Mesodermal cell (in vitro differentiated cells): ENCODE measurements around the gene ACOXL.

ENCODE experiments used
- H3K27ac ChIP-seq: 2 replicates; pipeline ENCODE4 v1.7.0; 2013; ENCODE audit warnings: mild to moderate bottlenecking, low read depth, low read length, moderate library complexity; ENCODE audit not compliant: severe bottlenecking
- H3K36me3 ChIP-seq: 2 replicates; pipeline ENCODE4 v1.7.1; 2013; ENCODE audit warnings: mild to moderate bottlenecking, low read length, moderate library complexity; ENCODE audit not compliant: control insufficient read depth, insufficient read depth
- H3K4me1 ChIP-seq: one replicate; pipeline ENCODE4 v1.7.1; 2013; ENCODE audit warnings: mild to moderate bottlenecking, low read length; ENCODE audit not compliant: insufficient read depth, control insufficient read depth, poor library complexity, severe bottlenecking
- H3K4me3 ChIP-seq: 2 replicates; pipeline ENCODE4 v1.7.0; 2013; ENCODE audit warnings: low read length, control low read depth, mild to moderate bottlenecking; ENCODE audit not compliant: insufficient read depth, poor library complexity, severe bottlenecking; ENCODE audit errors: extremely low read depth
- H3K9me3 ChIP-seq: 2 replicates; pipeline ENCODE4 v1.7.1; 2013; ENCODE audit warnings: mild to moderate bottlenecking, low read length, moderate library complexity; ENCODE audit not compliant: control insufficient read depth
- WGBS, 2 experiments: methylation state at CpG; one replicate each; pipeline ENCODE4 v1.1.5; 2013; ENCODE audit warnings: missing lambda C conversion rate in 2 of 2; ENCODE audit not compliant: insufficient coverage in 2 of 2; 5-methylcytosine and 5-hydroxymethylcytosine counted together

Gene ACOXL

DNA sequence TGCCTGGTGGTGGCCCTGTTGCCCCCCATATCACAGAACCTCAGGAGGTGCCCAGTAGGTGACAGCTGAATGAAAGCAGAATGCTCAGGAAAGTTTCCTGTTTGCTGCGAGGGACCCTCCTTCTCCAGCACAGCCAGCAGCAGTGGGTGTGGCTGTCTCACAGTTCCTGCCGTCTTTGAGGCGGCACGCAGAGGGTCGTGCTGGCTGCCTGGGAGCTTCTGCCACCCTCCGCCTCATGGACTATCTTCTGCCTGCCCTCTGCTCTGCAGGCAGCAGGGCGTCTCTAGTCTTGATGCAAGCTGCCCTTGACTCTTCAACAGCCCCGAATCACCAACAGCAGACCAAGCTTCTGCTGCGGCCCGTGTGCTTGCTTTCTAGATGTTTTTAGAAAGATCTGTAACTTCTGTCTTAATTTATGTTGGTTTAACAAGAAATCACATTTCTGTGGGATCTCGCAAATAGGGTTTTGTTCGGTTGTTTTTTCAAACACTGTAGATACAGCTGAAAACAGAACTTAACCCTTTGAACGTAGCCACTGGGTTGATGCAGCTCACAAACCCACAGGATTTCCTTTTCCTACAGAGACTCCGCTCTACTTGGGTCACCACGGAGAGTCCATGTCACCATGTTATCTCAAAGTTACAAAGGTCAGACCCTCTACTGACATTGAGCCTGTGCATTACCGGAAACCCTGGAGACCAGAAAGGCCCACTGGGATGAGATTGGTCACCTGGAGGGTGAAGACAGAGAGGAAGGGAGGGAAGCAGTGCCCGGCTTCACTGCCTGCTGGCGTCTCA is 144.9 kb downstream of the ACOXL start:
- WGBS, 2 experiments = 76 to 77% methylated on average over 13 to 14 of the region's 18 CpGs
- Histone ChIP-seq H3K4me3 (no peak overlapping the region), H3K27ac (no peak overlapping the region), H3K36me3 (no peaks in the 10 kb centered on the region), H3K4me1 (no peaks in the 10 kb centered on the region), H3K9me3 (no peaks in the 10 kb centered on the region)

DNA sequence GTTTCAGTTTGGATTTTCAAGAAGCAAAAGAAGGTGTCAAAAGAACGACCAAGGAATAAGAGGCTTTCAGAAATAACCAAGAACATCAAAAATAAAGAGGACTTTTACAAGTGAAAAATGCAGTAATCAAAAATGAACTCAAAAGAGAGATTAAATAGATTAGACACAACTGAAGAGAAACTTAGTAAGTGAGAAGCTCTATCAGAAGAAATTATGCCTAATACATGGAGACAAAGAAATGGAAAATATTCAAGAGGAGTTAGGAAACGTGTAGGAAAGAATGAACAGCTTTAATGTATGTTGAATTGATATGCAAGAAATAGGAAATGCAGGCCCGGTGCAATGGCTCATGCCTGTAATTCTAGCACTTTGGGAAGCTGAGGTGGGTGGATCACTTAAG is 145.8 kb downstream of the ACOXL start:
- Histone ChIP-seq H3K4me3 (no peak overlapping the region), H3K9me3 (no peaks in the 10 kb centered on the region), H3K4me1 (no peaks in the 10 kb centered on the region), H3K27ac (no peak overlapping the region), H3K36me3 (no peaks in the 10 kb centered on the region)
- WGBS, 2 experiments = 81% methylated on average over 2 of the region's 3 CpGs

DNA sequence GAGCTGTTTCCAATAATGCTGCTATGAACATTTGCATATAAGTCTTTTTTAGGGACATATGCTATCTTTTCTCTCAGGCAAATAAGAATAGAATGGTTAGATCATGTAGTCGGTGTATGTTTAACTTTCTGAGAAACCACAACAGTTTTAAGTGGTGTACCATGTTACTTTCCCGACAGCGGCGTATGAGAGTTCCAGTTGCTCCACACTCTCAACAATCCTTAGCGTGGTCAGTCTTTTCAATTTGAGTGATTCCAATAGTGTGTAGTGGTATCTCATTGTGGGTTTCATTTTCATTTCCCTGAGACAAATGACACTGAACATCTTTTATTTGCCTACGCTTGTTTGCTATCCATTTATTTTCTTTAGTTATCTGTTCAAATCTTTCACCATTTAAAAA is 149.5 kb downstream of the ACOXL start:
- Histone ChIP-seq H3K4me1 (no peaks in the 10 kb centered on the region), H3K4me3 (no peak overlapping the region), H3K27ac (no peak overlapping the region), H3K9me3 (no peaks in the 10 kb centered on the region), H3K36me3 (no peaks in the 10 kb centered on the region)
- 96% methylated on average over 4 of the region's 6 CpGs; no CpG with 5 or more reads in 1 of the 2 experiments for WGBS, 2 experiments

DNA sequence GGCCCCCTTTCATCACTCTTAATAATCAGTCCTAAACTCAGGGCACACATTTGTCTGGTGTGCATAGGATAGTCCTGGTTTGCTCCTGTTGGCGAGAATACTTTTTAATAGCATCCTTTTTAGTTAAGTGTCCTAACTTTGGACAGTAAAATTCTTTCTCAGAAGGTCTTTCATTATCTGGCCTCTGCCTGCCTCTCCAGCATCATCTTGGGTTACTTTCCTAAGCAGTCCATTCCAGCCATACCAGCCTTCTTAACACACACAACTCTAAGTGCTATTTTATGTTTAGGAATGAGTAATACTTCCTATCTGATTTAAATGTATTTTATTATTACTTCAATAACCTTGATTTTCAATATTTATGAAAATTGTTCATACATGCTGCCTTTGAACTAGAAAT is 151.0 kb downstream of the ACOXL start:
- Histone ChIP-seq H3K4me1 (no peaks in the 10 kb centered on the region), H3K4me3 (no peak overlapping the region), H3K9me3 (no peaks in the 10 kb centered on the region), H3K27ac (no peak overlapping the region), H3K36me3 (no peaks in the 10 kb centered on the region)
- no CpG with 5 or more reads among the region's 1 CpG for WGBS, 2 experiments

DNA sequence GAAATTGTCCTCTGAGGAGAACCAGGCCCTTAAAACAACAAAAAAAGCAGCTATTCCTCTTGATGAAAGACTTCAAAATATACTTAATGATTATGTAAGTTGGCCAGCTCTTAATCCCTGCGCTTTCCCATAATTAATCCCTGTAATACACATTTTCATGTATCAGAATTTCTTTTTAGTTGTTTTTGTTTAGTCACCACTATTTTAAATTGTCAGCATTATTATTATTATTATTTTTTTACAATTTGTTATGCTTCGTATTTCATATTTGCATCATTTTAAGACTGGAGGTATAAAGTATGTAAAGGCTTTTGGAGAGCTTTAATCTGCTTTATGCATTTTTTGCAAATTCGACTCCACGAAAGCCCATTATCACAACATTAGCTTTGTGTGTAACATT is 152.9 kb downstream of the ACOXL start:
- Histone ChIP-seq H3K36me3 (no peaks in the 10 kb centered on the region), H3K4me3 (no peak overlapping the region), H3K4me1 (no peaks in the 10 kb centered on the region), H3K9me3 (no peaks in the 10 kb centered on the region), H3K27ac (no peak overlapping the region)
- WGBS, 2 experiments = 100% methylated on average over 1 of the region's 4 CpGs; no CpG with 5 or more reads in 1 of the 2 experiments

DNA sequence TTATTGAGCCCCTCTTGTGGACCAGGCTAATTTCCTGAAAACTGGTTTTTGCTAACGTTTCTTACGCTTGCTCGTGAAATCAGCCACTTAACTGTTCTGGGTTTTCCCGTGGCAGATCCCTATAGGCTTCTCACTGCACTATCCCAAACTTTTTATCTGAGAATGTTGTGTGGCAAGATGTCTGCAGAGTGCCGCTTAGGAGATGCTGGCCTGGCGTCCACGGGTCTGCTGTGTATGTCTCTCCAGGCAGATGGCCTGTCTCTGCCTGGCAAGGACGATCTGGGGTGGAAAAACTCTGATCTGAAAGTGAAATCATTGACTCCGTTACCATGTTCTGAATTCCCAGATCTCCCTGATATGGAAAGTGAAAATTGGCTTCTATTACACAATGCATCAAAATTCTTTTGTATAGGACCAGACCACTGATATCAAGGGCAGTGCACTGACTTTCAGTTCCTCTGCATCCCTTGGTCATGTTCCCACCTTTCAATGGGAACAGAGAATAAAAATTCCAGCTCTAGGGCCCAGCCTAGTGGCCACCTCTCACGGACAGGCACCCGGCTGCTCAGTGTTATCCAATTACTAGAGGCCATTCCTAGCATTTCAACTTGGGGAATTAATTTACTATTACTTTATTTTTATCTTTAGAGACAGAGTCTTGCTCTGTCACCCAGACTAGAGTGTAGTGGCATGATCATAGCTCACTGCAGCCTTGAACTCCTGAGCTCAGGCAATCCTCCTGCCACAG is 154.6 kb downstream of the ACOXL start:
- no peak overlapping the region for H3K4me3 ChIP-seq
- 83% methylated on average over 8 of the region's 11 CpGs; no CpG with 5 or more reads in 1 of the 2 experiments for WGBS, 2 experiments
- H3K4me1 ChIP-seq = no peaks in the 10 kb centered on the region
- H3K27ac ChIP-seq = no peak overlapping the region
- H3K9me3 ChIP-seq = no peaks in the 10 kb centered on the region
- H3K36me3 ChIP-seq = no peaks in the 10 kb centered on the region

DNA sequence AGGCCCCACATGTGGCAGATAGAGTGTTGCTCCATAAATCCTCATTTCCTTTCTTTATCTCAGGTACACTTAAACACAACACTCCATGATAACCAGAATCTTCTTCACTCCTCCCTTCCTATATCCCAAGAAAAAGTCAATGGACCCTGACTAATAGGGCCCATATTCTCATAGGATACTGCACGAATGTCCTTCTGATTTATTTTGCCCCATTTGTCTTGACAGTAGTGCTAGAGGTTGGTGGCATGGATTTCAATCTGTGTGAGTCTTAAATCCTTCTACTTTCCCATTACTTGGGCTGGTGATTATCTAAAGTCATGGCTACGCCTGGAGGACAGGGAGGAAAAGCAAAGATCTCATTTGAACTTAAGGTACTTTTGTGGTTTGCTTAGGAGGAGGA is 156.0 kb downstream of the ACOXL start:
- H3K36me3 ChIP-seq = no peaks in the 10 kb centered on the region
- H3K9me3 ChIP-seq = no peaks in the 10 kb centered on the region
- H3K4me3 ChIP-seq = no peak overlapping the region
- 100% methylated on average over 1 of the region's 2 CpGs; no CpG with 5 or more reads in 1 of the 2 experiments for WGBS, 2 experiments
- H3K4me1 ChIP-seq = no peaks in the 10 kb centered on the region
- H3K27ac ChIP-seq = no peak overlapping the region

DNA sequence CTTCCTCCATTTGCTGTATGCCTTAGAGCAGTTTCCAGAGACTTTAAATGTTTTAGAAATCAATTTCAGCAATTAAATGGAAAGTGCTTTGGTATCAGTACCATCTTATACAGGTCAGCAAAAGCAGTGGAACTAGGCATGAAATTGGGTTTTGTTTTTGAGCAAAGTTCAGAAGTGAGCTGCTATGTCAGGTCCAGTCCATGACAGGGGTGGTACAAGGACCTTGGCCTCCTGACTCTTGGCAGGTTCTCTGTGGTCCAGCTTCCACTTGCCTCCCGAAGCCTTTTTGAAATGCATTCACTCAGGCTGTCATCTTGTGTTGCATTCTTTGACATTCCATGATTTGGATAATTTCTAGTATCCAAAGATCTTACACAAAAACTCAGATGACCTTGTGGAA is 159.3 kb downstream of the ACOXL start:
- Histone ChIP-seq H3K9me3 (no peaks in the 10 kb centered on the region), H3K36me3 (no peaks in the 10 kb centered on the region), H3K27ac (no peak overlapping the region), H3K4me3 (no peak overlapping the region), H3K4me1 (no peaks in the 10 kb centered on the region)
- WGBS, 2 experiments = no CpG with 5 or more reads among the region's 1 CpG

DNA sequence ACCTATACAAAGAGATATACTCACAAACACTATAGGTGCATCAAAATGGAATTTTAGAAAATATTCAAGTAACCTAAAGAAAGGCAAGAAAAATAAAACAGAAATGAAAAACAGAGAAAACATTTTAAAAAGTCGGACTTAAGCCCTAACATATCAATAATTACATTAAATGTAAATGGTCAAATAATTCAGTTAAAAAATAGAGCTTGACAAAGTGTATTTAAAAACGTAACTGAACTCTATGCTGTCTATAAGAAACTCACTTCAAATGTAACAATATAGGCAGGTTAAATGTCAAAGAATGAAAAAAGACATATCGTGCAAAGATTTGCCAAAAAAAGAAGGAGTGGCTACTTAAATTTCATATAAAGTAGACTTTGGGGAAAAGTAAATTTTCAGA is 163.9 kb downstream of the ACOXL start:
- Histone ChIP-seq H3K9me3 (no peaks in the 10 kb centered on the region), H3K4me3 (no peak overlapping the region), H3K27ac (no peak overlapping the region), H3K36me3 (no peaks in the 10 kb centered on the region), H3K4me1 (no peaks in the 10 kb centered on the region)
- WGBS, 2 experiments = 50 to 57% methylated on average over 1 of the region's 3 CpGs

DNA sequence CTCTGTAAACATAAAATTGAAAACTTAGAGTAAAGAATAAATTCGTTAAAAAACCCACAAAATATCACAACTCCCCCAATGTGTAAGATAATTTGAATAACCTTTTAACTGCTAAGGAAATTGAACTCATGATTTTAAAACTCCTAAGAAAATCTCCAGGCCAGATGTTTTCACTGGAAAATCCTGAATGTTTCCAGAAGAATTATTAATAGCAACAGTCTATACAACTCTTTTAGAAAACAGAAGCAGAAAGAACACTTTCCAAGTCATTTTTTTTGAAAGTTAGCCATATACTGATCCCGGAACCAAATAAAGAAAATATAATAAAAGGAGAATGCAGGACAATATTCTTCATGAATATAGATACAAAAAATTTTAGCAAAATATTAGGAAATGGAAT is 165.6 kb downstream of the ACOXL start:
- Histone ChIP-seq H3K27ac (no peak overlapping the region), H3K36me3 (no peaks in the 10 kb centered on the region), H3K4me1 (no peaks in the 10 kb centered on the region), H3K9me3 (no peaks in the 10 kb centered on the region), H3K4me3 (no peak overlapping the region)
- WGBS, 2 experiments = no CpG with 5 or more reads among the region's 2 CpGs

DNA sequence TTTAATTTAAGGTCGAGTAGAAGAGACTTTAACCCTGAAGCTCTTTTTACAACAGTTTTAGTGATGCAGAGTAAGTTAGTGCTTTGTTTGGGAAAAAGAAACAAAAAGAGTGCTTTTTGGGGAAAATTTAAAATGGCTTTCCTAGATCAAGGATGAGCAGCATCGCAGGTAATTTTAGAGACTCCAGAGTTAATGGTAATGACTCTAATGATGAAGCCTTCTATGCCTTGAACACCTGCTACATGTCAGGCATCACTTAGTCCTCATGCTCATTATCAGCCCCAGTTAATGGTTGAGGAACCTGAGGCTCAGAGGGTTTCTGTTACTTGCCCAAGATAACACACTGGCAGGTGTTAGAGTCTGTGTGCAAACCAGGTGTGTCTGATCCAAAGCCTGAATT is 167.8 kb downstream of the ACOXL start:
- Histone ChIP-seq H3K4me3 (no peak overlapping the region), H3K4me1 (no peaks in the 10 kb centered on the region), H3K27ac (no peak overlapping the region), H3K9me3 (no peaks in the 10 kb centered on the region), H3K36me3 (no peaks in the 10 kb centered on the region)
- WGBS, 2 experiments = 100% methylated on average over 1 of the region's 2 CpGs
